ENCODE measurements around the gene ARHGAP19.
"Not testable (repeated sequence)": the region's sequence is repeated elsewhere in the genome, so short reads cannot be mapped to it uniquely, and the experiment has no call there.

ARHGAP19 gene

GRCh38 chr10:97298223-97298571, 5.8 kb upstream of the ARHGAP19 start:
- TF ChIP-seq POLR2A (IDR thresholded peaks at IDR 0.05; ENCODE audit: low read depth, low read length) (no peak), TAF1 (IDR thresholded peaks at IDR 0.05; ENCODE audit: borderline replicate concordance, low read depth, low read length) (no peak), POLR2AphosphoS5 (IDR thresholded peaks at IDR 0.05; ENCODE audit: low read depth, low read length) (no peak)
- no peak for DNase-seq (ENCODE audit: insufficient read length)
- no peak for FAIRE-seq

DNA sequence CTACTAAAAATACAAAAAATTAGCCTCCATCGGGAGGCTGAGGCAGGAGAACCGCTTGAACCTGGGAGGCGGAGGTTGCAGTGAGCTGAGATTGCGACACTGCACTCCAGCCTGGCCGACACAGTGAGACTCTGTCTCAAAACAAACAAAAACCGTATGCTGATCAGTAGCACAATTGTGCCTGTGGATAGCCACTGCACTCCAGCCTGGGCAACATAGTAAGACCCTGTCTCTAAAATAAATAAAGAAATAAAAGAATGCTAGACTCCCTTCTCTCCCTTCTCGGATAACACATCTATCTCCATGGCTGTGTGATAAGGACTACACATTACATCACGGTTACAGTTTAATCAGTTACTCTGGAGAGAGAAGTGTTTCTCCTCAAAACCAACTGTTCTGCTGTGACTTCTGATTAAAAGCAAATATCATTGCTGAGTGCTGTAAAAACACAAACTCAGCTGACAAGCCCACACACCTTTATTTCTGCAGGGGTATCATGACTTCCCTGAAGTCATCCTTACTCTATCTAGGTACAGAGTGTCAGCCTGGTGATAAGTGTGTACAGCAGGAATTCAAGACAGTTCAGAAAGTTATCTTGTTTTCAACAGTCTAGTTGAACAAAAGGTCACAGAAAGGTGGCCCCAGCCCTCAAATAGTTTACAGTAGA, 5.3 kb upstream of the ARHGAP19 start:
- TF ChIP-seq TAF1 (IDR thresholded peaks at IDR 0.05; ENCODE audit: borderline replicate concordance, low read depth, low read length) (no peak), POLR2AphosphoS5 (IDR thresholded peaks at IDR 0.05; ENCODE audit: low read depth, low read length) (no peak), POLR2A (IDR thresholded peaks at IDR 0.05; ENCODE audit: low read depth, low read length) (no peak)
- FAIRE-seq (no peak), DNase-seq (ENCODE audit: insufficient read length) (no peak)

DNA sequence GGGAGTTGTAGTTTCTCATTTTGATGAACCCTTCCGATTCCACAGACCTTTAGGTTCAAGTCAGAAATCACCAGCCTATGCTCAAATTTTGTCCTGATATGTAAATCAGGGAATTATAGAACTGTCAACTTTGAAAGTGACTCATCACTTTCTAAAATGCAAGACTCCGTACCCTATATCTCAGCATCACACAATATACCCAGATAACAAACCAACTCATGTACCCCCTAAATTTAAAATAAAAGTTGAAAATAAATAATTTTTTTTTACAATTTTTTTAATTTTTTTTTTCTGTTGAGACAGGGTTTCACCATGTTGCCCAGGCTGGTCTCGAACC, 393 bp upstream of the ARHGAP19 start:
- DNase-seq (ENCODE audit: insufficient read length) (no peak), FAIRE-seq (no peak)
- TF ChIP-seq POLR2AphosphoS5 (IDR thresholded peaks at IDR 0.05; ENCODE audit: low read depth, low read length), result no peak
- no peak for TF ChIP-seq TAF1 (IDR thresholded peaks at IDR 0.05; ENCODE audit: borderline replicate concordance, low read depth, low read length)
- TF ChIP-seq POLR2A (IDR thresholded peaks at IDR 0.05; ENCODE audit: low read depth, low read length), result no peak

- TF ChIP-seq POLR2A (IDR thresholded peaks at IDR 0.05; ENCODE audit: low read depth, low read length), result no peak
- DNase-seq (ENCODE audit: insufficient read length), result no peak
- FAIRE-seq, result no peak
Measured at GRCh38 chr10:97291357-97292096, 910 bp downstream of the ARHGAP19 start.

- FAIRE-seq; DNase-seq (ENCODE audit: insufficient read length): not testable (repeated sequence)
Measured at GRCh38 chr10:97290576-97291356, 1.7 kb downstream of the ARHGAP19 start.

GRCh38 chr10:97290076-97290475, 2.4 kb downstream of the ARHGAP19 start:
- DNase-seq (ENCODE audit: insufficient read length); FAIRE-seq: not testable (repeated sequence)

GRCh38 chr10:97280783-97281182, 11.7 kb downstream of the ARHGAP19 start:
- FAIRE-seq (no peak), DNase-seq (ENCODE audit: insufficient read length) (no peak)
- TF ChIP-seq POLR2A (IDR thresholded peaks at IDR 0.05; ENCODE audit: low read depth, low read length) (no peak), TAF1 (IDR thresholded peaks at IDR 0.05; ENCODE audit: borderline replicate concordance, low read depth, low read length) (no peak), POLR2AphosphoS5 (IDR thresholded peaks at IDR 0.05; ENCODE audit: low read depth, low read length) (no peak)

- no peak for FAIRE-seq
- TF ChIP-seq TAF1 (IDR thresholded peaks at IDR 0.05; ENCODE audit: borderline replicate concordance, low read depth, low read length) (no peak), POLR2AphosphoS5 (IDR thresholded peaks at IDR 0.05; ENCODE audit: low read depth, low read length) (no peak), POLR2A (IDR thresholded peaks at IDR 0.05; ENCODE audit: low read depth, low read length) (no peak)
- no peak for DNase-seq (ENCODE audit: insufficient read length)
Measured at GRCh38 chr10:97279121-97279815, 13.2 kb downstream of the ARHGAP19 start.

DNA sequence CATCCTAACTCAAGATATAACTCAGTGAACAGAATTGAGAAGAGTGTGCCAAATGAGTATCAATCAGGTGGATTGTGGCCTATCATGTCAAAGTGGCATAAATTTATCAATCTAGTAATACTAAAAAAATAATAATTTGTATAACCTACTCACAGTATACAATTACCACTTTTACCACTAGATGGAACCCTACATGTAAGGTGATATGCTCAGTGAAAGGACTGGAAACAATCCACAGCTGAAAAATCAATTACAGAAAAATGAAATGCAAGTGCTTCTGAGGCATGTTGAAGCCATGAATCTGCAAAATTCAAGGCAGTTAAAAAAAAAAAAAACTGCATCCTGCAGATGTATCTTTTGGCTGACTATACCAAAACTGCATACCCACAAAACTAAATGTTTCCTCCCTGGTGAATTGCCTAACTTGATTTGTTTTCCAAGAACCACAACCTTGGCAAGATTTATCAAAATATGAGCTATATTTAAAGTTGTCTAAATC, 13.9 kb downstream of the ARHGAP19 start:
- FAIRE-seq (no peak), DNase-seq (ENCODE audit: insufficient read length) (no peak)
- TF ChIP-seq TAF1 (IDR thresholded peaks at IDR 0.05; ENCODE audit: borderline replicate concordance, low read depth, low read length) (no peak), POLR2AphosphoS5 (IDR thresholded peaks at IDR 0.05; ENCODE audit: low read depth, low read length) (no peak), POLR2A (IDR thresholded peaks at IDR 0.05; ENCODE audit: low read depth, low read length) (no peak)

- no peak for DNase-seq (ENCODE audit: insufficient read length)
- TF ChIP-seq POLR2AphosphoS5 (IDR thresholded peaks at IDR 0.05; ENCODE audit: low read depth, low read length) (no peak), TAF1 (IDR thresholded peaks at IDR 0.05; ENCODE audit: borderline replicate concordance, low read depth, low read length) (no peak), POLR2A (IDR thresholded peaks at IDR 0.05; ENCODE audit: low read depth, low read length) (no peak)
- no peak for FAIRE-seq
Measured at GRCh38 chr10:97277551-97277950, 14.9 kb downstream of the ARHGAP19 start.

DNA sequence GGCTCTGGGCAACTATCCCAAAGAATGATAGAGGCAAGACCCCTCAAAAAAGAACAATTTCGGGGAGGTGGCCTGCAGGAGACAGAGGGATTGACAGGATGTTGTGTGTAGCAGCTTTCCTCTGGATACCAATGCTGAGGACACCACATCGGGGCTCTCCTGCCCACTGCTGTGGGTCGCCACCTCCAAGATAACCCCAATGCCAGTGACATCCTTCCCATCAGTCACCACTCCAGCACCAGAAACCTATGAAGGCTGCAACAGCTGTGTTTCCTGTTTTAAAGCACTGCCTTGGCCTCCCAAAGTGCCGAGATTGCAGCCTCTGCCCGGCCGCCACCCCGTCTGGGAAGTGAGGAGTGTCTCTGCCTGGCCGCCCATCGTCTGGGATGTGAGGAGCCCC, 17.6 kb downstream of the ARHGAP19 start:
- no peak for FAIRE-seq

More for the DNA sequence above, 17.6 kb downstream of the ARHGAP19 start:
- TF ChIP-seq TAF1 (IDR thresholded peaks at IDR 0.05; ENCODE audit: borderline replicate concordance, low read depth, low read length) (no peak), POLR2AphosphoS5 (IDR thresholded peaks at IDR 0.05; ENCODE audit: low read depth, low read length) (no peak), POLR2A (IDR thresholded peaks at IDR 0.05; ENCODE audit: low read depth, low read length) (no peak)
- DNase-seq (ENCODE audit: insufficient read length), result no peak

All from GM12892 (cell line).